A549 (cell line): ENCODE results near the gene PSMF1.

ENCODE experiments used
- CHD2 ChIP-seq: fragments of 150-350 bp; IDR thresholded peaks from 2 replicates; pipeline ENCODE4 v1.6.1; 2014; ENCODE audit warnings: low read length; ENCODE audit not compliant: partially characterized antibody
- CTCF ChIP-seq: fragments of >200 bp; sonication (Bioruptor Twin); formaldehyde crosslinking; IDR thresholded peaks from 3 replicates; pipeline ENCODE4 v1.5.1; 2016
- EP300 ChIP-seq, 2 experiments: fragments of >200 bp; sonication (Bioruptor Twin); formaldehyde crosslinking; IDR thresholded peaks; 2 replicates in 1 of 2; 3 replicates in 1 of 2; pipeline ENCODE4 v1.6.1; 2016 to 2017
- ESRRA ChIP-seq: fragments of 150-350 bp; IDR thresholded peaks from 2 replicates; pipeline ENCODE4 v1.6.1; 2014; ENCODE audit warnings: mild to moderate bottlenecking, low read length, borderline replicate concordance
- HOXB5 ChIP-seq: fragments of 250-450 bp; sonication (Bioruptor Pico); IDR thresholded peaks from 2 replicates; pipeline ENCODE4 v1.5.0; 2020; ENCODE audit warnings: mild to moderate bottlenecking, moderate library complexity
- JUNB ChIP-seq: fragments of >200 bp; sonication (Bioruptor Twin); formaldehyde crosslinking; IDR thresholded peaks from 2 replicates; pipeline ENCODE4 v1.6.1; 2016
- KDM1A ChIP-seq: fragments of 200-600 bp; sonication (generic); IDR thresholded peaks from 2 replicates; pipeline ENCODE4 v1.6.1; 2016; ENCODE audit warnings: low read depth, mild to moderate bottlenecking
- MAFK ChIP-seq: fragments of 450-650 bp; IDR thresholded peaks from 2 replicates; pipeline ENCODE4 v1.6.1; 2014; ENCODE audit not compliant: partially characterized antibody
- MYC ChIP-seq: IDR thresholded peaks from 2 replicates; pipeline ENCODE4 v1.6.1; 2012; ENCODE audit warnings: mild to moderate bottlenecking, inconsistent platforms, low read length, improper control_type of control experiment, borderline replicate concordance
- POLR2A ChIP-seq: IDR thresholded peaks from 2 replicates; pipeline ENCODE4 v1.6.1; 2012; ENCODE audit warnings: mild to moderate bottlenecking, low read length
- RFX5 ChIP-seq: fragments of 450-650 bp; IDR thresholded peaks from 2 replicates; pipeline ENCODE4 v1.7.1; 2014; ENCODE audit warnings: antibody characterized with exemption, mild to moderate bottlenecking, moderate library complexity
- SMC3 ChIP-seq: fragments of >200 bp; sonication (Bioruptor Twin); formaldehyde crosslinking; IDR thresholded peaks from 3 replicates; pipeline ENCODE4 v1.6.1; 2018; ENCODE audit warnings: inconsistent platforms

GRCh38 chr20:1205802-1206201 lies 87.4 kb downstream of the PSMF1 start:
- TF ChIP-seq CTCF: no peak
- TF ChIP-seq POLR2A: no peak
- no peak for TF ChIP-seq MYC
- no peak for TF ChIP-seq HOXB5 (CRISPR knock-in tag)
- TF ChIP-seq ESRRA: no peak
- no peak for TF ChIP-seq RFX5
- no peak for TF ChIP-seq JUNB
- no peak for TF ChIP-seq KDM1A
- TF ChIP-seq MAFK: no peak
- TF ChIP-seq CHD2: no peak
- no peak for TF ChIP-seq SMC3
- TF ChIP-seq EP300 (IDR thresholded peaks at IDR 0.05): no peak
